ENCODE results near the gene SNF8. TPM values are rescaled to one million over a fixed set of nuclear protein-coding genes. Genes with fewer than 3 reads are reported as not detected.
"Not testable (repeated sequence)": the region's sequence is repeated elsewhere in the genome, so short reads cannot be mapped to it uniquely, and the experiment has no call there.

SNF8 gene
- total and polyA plus RNA-seq, 8 donors, result 34.9 to 78.6 (median 47.9) TPM

GRCh38 chr17:48960834-48961515 is 16.3 kb upstream of the SNF8 start:
- TF ChIP-seq CTCF (IDR thresholded peaks at IDR 0.05), result no peak
- no peaks in the 10 kb centered on the region for H3K36me3 ChIP-seq
- ATAC-seq, result no peak
- 14 to 22% methylated on average over 11 of the region's 11 CpGs for WGBS, 2 donors
- no peak overlapping the region for H3K27ac ChIP-seq
- no peak for DNase-seq
- H3K27me3 ChIP-seq, result peaks cover 0 to 3% (median 2%) of the 10 kb centered on the region in 4 donors
- H3K4me1 ChIP-seq, result no peaks in the 10 kb centered on the region
- FAIRE-seq, result no peak
- no peak overlapping the region for H3K4me3 ChIP-seq
- no peaks in the 10 kb centered on the region for H3K9me3 ChIP-seq
- intact Hi-C loops (cut with DNase I), result no loop called here

- no peak overlapping the region for H3K27ac ChIP-seq
- no peak for FAIRE-seq
- H3K4me1 ChIP-seq, result no peaks in the 10 kb centered on the region
- DNase-seq, result no peak
- intact Hi-C loops (cut with DNase I), result no loop called here
- H3K4me3 ChIP-seq, result no peak overlapping the region
- H3K9me3 ChIP-seq, result no peaks in the 10 kb centered on the region
- no peaks in the 10 kb centered on the region for H3K27me3 ChIP-seq
- no peak for TF ChIP-seq CTCF (IDR thresholded peaks at IDR 0.05)
- H3K36me3 ChIP-seq, result no peaks in the 10 kb centered on the region
- no peak for ATAC-seq
- 25 to 28% methylated on average over 7 of the region's 7 CpGs for WGBS, 2 donors
Measured at GRCh38 chr17:48954300-48954755, 9.7 kb upstream of the SNF8 start.

- DNase-seq, result no peak
- Histone ChIP-seq H3K36me3 (no peaks in the 10 kb centered on the region), H3K27ac (no peak overlapping the region), H3K9me3 (no peaks in the 10 kb centered on the region), H3K4me3 (no peak overlapping the region), H3K4me1 (no peaks in the 10 kb centered on the region), H3K27me3 (no peaks in the 10 kb centered on the region)
- no peak for ATAC-seq
- no peak for FAIRE-seq
- no peak for TF ChIP-seq CTCF (IDR thresholded peaks at IDR 0.05)
- whole genome bisulfite sequencing, 2 donors, result 6 to 9% methylated on average over 5 of the region's 5 CpGs
- intact Hi-C loops (cut with DNase I), result no loop called here
Measured at GRCh38 chr17:48952904-48953303, 8.3 kb upstream of the SNF8 start.

- no peaks in the 10 kb centered on the region for H3K4me1 ChIP-seq
- no peak overlapping the region for H3K27ac ChIP-seq
- no peaks in the 10 kb centered on the region for H3K27me3 ChIP-seq
- no peak for ATAC-seq
- no peaks in the 10 kb centered on the region for H3K36me3 ChIP-seq
- H3K4me3 ChIP-seq, result no peak overlapping the region
- no peak for TF ChIP-seq CTCF (IDR thresholded peaks at IDR 0.05)
- 49 to 50% methylated on average over 5 of the region's 5 CpGs for WGBS, 2 donors
- no peak for FAIRE-seq
- no peak for DNase-seq
- H3K9me3 ChIP-seq, result no peaks in the 10 kb centered on the region
- intact Hi-C loops (cut with DNase I), result no loop called here
Measured at GRCh38 chr17:48951572-48951971, 6.9 kb upstream of the SNF8 start.

GRCh38 chr17:48945261-48945651 is 614 bp upstream of the SNF8 start:
- H3K27me3 ChIP-seq; DNase-seq; intact Hi-C loops (cut with DNase I); ATAC-seq; FAIRE-seq; H3K9me3 ChIP-seq; H3K36me3 ChIP-seq: not testable (repeated sequence)
- 90 to 96% methylated on average over 16 of the region's 16 CpGs for WGBS, 2 donors
- Histone ChIP-seq H3K4me1 (peaks cover 5 to 10% (median 7%) of the 10 kb centered on the region in 3 donors), H3K27ac (peak overlapping the region; percentile 73 to 87 (median 82)), H3K4me3 (peak overlapping the region; percentile 74 to 85 (median 80))
